ENCODE measurements around the gene LGALS9.
"Not testable (repeated sequence)": the region's sequence is repeated elsewhere in the genome, so short reads cannot be mapped to it uniquely, and the experiment has no call there.

DNA sequence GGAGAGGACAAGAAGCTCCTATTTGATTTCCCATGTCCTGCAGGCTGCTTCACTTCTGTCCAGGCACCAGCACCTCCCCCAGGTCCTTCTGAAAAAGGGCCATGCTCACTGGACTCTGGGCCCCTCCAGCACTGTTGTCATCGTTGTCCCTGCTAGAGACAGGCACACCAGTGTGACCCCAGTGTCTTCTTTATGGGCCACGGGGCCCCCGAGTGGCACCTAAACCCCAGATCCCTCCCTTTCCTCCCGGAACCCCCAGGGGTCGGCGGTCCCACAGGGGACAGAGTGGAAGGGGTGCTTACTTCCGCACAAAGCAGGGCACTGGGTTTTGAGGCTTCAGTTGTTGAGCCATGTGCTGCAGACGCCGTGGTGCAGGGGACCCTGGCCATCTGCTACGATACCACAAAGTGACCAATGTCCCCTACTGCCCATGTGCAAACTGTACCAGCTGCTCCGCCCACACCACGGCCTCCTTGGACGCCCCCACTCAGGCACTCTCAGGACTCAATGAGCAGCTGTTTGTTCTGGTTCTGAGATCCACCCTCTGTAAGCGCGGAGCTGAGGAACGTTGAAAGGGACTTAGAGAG lies 24.6 kb downstream of the LGALS9 start:
- TF ChIP-seq, protein P1, sequence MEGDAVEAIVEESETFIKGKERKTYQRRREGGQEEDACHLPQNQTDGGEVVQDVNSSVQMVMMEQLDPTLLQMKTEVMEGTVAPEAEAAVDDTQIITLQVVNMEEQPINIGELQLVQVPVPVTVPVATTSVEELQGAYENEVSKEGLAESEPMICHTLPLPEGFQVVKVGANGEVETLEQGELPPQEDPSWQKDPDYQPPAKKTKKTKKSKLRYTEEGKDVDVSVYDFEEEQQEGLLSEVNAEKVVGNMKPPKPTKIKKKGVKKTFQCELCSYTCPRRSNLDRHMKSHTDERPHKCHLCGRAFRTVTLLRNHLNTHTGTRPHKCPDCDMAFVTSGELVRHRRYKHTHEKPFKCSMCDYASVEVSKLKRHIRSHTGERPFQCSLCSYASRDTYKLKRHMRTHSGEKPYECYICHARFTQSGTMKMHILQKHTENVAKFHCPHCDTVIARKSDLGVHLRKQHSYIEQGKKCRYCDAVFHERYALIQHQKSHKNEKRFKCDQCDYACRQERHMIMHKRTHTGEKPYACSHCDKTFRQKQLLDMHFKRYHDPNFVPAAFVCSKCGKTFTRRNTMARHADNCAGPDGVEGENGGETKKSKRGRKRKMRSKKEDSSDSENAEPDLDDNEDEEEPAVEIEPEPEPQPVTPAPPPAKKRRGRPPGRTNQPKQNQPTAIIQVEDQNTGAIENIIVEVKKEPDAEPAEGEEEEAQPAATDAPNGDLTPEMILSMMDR (IDR thresholded peaks at IDR 0.05): not testable (repeated sequence)
- not testable (repeated sequence) for TF ChIP-seq EZH2phosphoT487, EZH2 (IDR thresholded peaks at IDR 0.05)

All from neural progenitor cell (in vitro differentiated cells).